A549 (cell line): Measurements from ENCODE around the gene LTBP3. TPM values are rescaled to one million over a fixed set of nuclear protein-coding genes. Genes with fewer than 3 reads are reported as not detected.

Experiments
- ATAC-seq, 2 experiments: fragments of 200-7000 bp in 1 of 2; fragments of >200 bp in 1 of 2; cut with Nextera tagmentation in 1 of 2; cut with Tn5 transposase in 1 of 2; 3 replicates each; pipeline versions ENCODE4 v1.8.0 to v1.9.1; 2018 to 2020; ENCODE audit warnings: mild to moderate bottlenecking in 1 of 2, moderate library complexity in 1 of 2
- CTCF ChIA-PET: fragments of 300-600 bp; sonication (Branson Sonifier 250); formaldehyde crosslinking; extraction: SDS; loops from one replicate; lab custom pipeline; 2021; ENCODE audit warnings: antibody characterized with exemption, inconsistent platforms; lab: Yijun Ruan, JAX
- POLR2A ChIA-PET: fragments of 350-600 bp; formaldehyde crosslinking; extraction: SDS; loops from one replicate; lab custom pipeline; 2021; ENCODE audit warnings: antibody characterized with exemption, inconsistent platforms; lab: Yijun Ruan, JAX
- DNase-seq, 2 experiments: peaks; one replicate each; pipeline versions ENCODE4 v3.0.0 to v3.0.0-alpha.2; 2011 to 2016; ENCODE audit warnings: low read depth in 1 of 2, low spot score in 1 of 2
- FAIRE-seq: peaks from 2 replicates; lab custom pipeline; 2011; peaks lifted over from hg19 to GRCh38; lab: Jason Lieb, UNC
- H3K27ac ChIP-seq, 2 experiments: fragments of >200 bp; sonication (Bioruptor Twin); formaldehyde crosslinking; 3 replicates each; pipeline ENCODE4 v1.5.1; 2016 to 2017
- H3K4me1 ChIP-seq: fragments of >200 bp; sonication (Bioruptor Twin); formaldehyde crosslinking; 3 replicates; pipeline ENCODE4 v1.6.1; 2016
- H3K4me2 ChIP-seq: fragments of >200 bp; sonication (Bioruptor Twin); formaldehyde crosslinking; 3 replicates; pipeline ENCODE4 v1.6.1; 2016
- H3K4me3 ChIP-seq: fragments of >200 bp; sonication (Bioruptor Twin); formaldehyde crosslinking; 3 replicates; pipeline ENCODE4 v1.5.1; 2016
- H3K9me3 ChIP-seq: fragments of >200 bp; sonication (Bioruptor Twin); formaldehyde crosslinking; 3 replicates; pipeline ENCODE4 v1.6.1; 2016
- ATOH8 ChIP-seq: fragments of 250-450 bp; sonication (Bioruptor Pico); IDR thresholded peaks from 2 replicates; pipeline ENCODE4 v1.5.0; 2020; ENCODE audit warnings: low read depth, mild to moderate bottlenecking, moderate library complexity
- BHLHE40 ChIP-seq: IDR thresholded peaks from 2 replicates; pipeline ENCODE4 v1.6.1; 2012; ENCODE audit warnings: low read depth, low read length, inconsistent platforms
- CEBPB ChIP-seq, 2 experiments: fragments of >200 bp in 1 of 2; sonication (Bioruptor Twin) in 1 of 2; formaldehyde crosslinking in 1 of 2; IDR thresholded peaks; 2 replicates each; pipeline ENCODE4 v1.6.1; 2012 to 2016
- ESRRA ChIP-seq: fragments of 150-350 bp; IDR thresholded peaks from 2 replicates; pipeline ENCODE4 v1.6.1; 2014; ENCODE audit warnings: mild to moderate bottlenecking, low read length, borderline replicate concordance
- FOSB ChIP-seq: fragments of 250-450 bp; sonication (Bioruptor Pico); IDR thresholded peaks from 2 replicates; pipeline ENCODE4 v1.5.0; 2020; ENCODE audit warnings: mild to moderate bottlenecking, moderate library complexity
- FOXS1 ChIP-seq: fragments of 250-450 bp; sonication (Bioruptor Pico); IDR thresholded peaks from 2 replicates; pipeline ENCODE4 v1.5.0; 2020; ENCODE audit warnings: mild to moderate bottlenecking, moderate library complexity
- HES2 ChIP-seq: fragments of >200 bp; sonication (Bioruptor Twin); formaldehyde crosslinking; IDR thresholded peaks from 2 replicates; pipeline ENCODE4 v1.6.1; 2016
- HEYL ChIP-seq: fragments of 250-450 bp; sonication (Bioruptor Pico); IDR thresholded peaks from 2 replicates; pipeline ENCODE4 v1.8.0; 2021; ENCODE audit warnings: mild to moderate bottlenecking, moderate library complexity
- HMGXB4 ChIP-seq: fragments of 250-450 bp; sonication (Bioruptor Pico); IDR thresholded peaks from 2 replicates; pipeline ENCODE4 v1.5.0; 2021; ENCODE audit warnings: mild to moderate bottlenecking, moderate library complexity, borderline replicate concordance
- HOXA7 ChIP-seq: fragments of 250-450 bp; sonication (Bioruptor Pico); IDR thresholded peaks from 2 replicates; pipeline ENCODE4 v1.5.0; 2020; ENCODE audit warnings: mild to moderate bottlenecking, moderate library complexity
- KDM1A ChIP-seq: fragments of 200-600 bp; sonication (generic); IDR thresholded peaks from 2 replicates; pipeline ENCODE4 v1.6.1; 2016; ENCODE audit warnings: low read depth, mild to moderate bottlenecking
- KDM5A ChIP-seq: fragments of 200-600 bp; sonication (generic); IDR thresholded peaks from 2 replicates; pipeline ENCODE4 v1.6.1; 2016; ENCODE audit warnings: antibody characterized with exemption, mild to moderate bottlenecking
- MAFK ChIP-seq: fragments of 450-650 bp; IDR thresholded peaks from 2 replicates; pipeline ENCODE4 v1.6.1; 2014; ENCODE audit not compliant: partially characterized antibody
- MAX ChIP-seq: IDR thresholded peaks from 2 replicates; pipeline ENCODE4 v1.6.1; 2012
- NPAS2 ChIP-seq: fragments of 250-450 bp; sonication (Bioruptor Pico); IDR thresholded peaks from 2 replicates; pipeline ENCODE4 v1.8.0; 2022; ENCODE audit warnings: mild to moderate bottlenecking, moderate library complexity, borderline replicate concordance
- POLR2A ChIP-seq: IDR thresholded peaks from 2 replicates; pipeline ENCODE4 v1.6.1; 2012; ENCODE audit warnings: mild to moderate bottlenecking, low read length
- POLR2AphosphoS2 ChIP-seq: conservative IDR thresholded peaks from 2 replicates; pipeline ENCODE4 v1.6.1; 2012; ENCODE audit warnings: low read length, improper control_type of control experiment, inconsistent platforms
- RARB ChIP-seq: fragments of 250-450 bp; sonication (Bioruptor Pico); IDR thresholded peaks from 2 replicates; pipeline ENCODE4 v1.8.0; 2021; ENCODE audit warnings: mild to moderate bottlenecking, moderate library complexity
- REST ChIP-seq: fragments of 200-600 bp; sonication (generic); IDR thresholded peaks from 2 replicates; pipeline ENCODE4 v1.6.1; 2016; ENCODE audit warnings: antibody characterized with exemption, mild to moderate bottlenecking, moderate library complexity
- RFX5 ChIP-seq: fragments of 450-650 bp; IDR thresholded peaks from 2 replicates; pipeline ENCODE4 v1.7.1; 2014; ENCODE audit warnings: antibody characterized with exemption, mild to moderate bottlenecking, moderate library complexity
- ZC3H11A ChIP-seq: fragments of 450-650 bp; IDR thresholded peaks from 2 replicates; pipeline ENCODE4 v1.6.1; 2014; ENCODE audit warnings: antibody characterized with exemption, mild to moderate bottlenecking
- WGBS: methylation state at CpG from one replicate; pipeline ENCODE4 v1.1.6; 2017; ENCODE audit errors: missing lambda C conversion rate; 5-methylcytosine and 5-hydroxymethylcytosine counted together
- polyA plus RNA-seq, 4 experiments: library from polyadenylated mRNA; depleted of rRNA in 3 of 4; stranded (reverse); fragments of >200 nt; fragmentation: RNase III in 1 of 4; extraction: RNeasy Plus Mini Kit Qiagen cat#74134 plus additional on column Dnase treatment in 1 of 4; gene quantifications; 2 replicates in 3 of 4; 3 replicates in 1 of 4; pipeline ENCODE4 v1.2.3, GENCODE V29; 2011 to 2017

The LTBP3 gene
- polyA plus RNA-seq, 2 of the 4 experiments (the other 2 are of a cell fraction): 28.6 to 123 TPM

- TF ChIP-seq KDM5A: no peak
Observed at GRCh38 chr11:65501472-65502273, 56.5 kb downstream of the LTBP3 start (continued).

- Histone ChIP-seq H3K9me3 (no peaks in the 10 kb centered on the region), H3K27ac (peak overlapping the region; percentile 98 to 100), H3K4me2 (peak overlapping the region; percentile 84), H3K4me3 (peak overlapping the region; percentile 90), H3K4me1 (peaks cover 19% of the 10 kb centered on the region)
- no peak for FAIRE-seq
- CTCF ChIA-PET: interaction anchor here (2.6 to 30.0 kb wide), 3 partner anchors 8 to 32 kb away, joined by 8 to 947 read pairs (median 39); no protein-coding TSS in a partner anchor
- WGBS: 0% methylated on average over 2 of the region's 2 CpGs
- DNase-seq: no peak
- ATAC-seq: no peak
- TF ChIP-seq RARB (CRISPR knock-in tag) (0 out of 2 replicates have a peak, but pooled peaks have one; percentile 12), FOSB (CRISPR knock-in tag) (peak; percentile 95), ATOH8 (CRISPR knock-in tag) (no peak; the same call in 1 of the 2 replicates), HOXA7 (CRISPR knock-in tag) (peak; percentile 97), HMGXB4 (peak; percentile 78; the same call in 1 of the 2 replicates), RFX5 (no peak)
- POLR2A ChIA-PET: interaction anchor here (13.6 to 26.7 kb wide), 4 partner anchors 11 to 79 kb away, joined by 402 to 1006 read pairs (median 626); partner anchors contain the start of gene NEAT1
Observed at GRCh38 chr11:65501186-65501471, 57.0 kb downstream of the LTBP3 start.

GRCh38 chr11:65500387-65501185, 57.6 kb downstream of the LTBP3 start:
- H3K9me3 ChIP-seq: no peaks in the 10 kb centered on the region
- under 1% methylated on average over 20 of the region's 20 CpGs for WGBS
- peaks cover 24% of the 10 kb centered on the region for H3K4me1 ChIP-seq
- CTCF ChIA-PET: interaction anchor here (0.8 to 30.0 kb wide), 6 partner anchors 9 to 118 kb away, joined by 3 to 947 read pairs (median 16); partner anchors contain the start of gene SLC25A45
- FAIRE-seq: no peak
- H3K4me2 ChIP-seq: peak overlapping the region; percentile 84
- peak overlapping the region; percentile 98 to 100 for H3K27ac ChIP-seq
- ATAC-seq: no peak
- peak overlapping the region; percentile 90 for H3K4me3 ChIP-seq
- POLR2A ChIA-PET: interaction anchor here (0.7 to 26.7 kb wide), 13 partner anchors 7 to 117 kb away, joined by 3 to 1006 read pairs (median 7); partner anchors contain the start of genes FAM89B, NEAT1 and PCNX3
- DNase-seq: peak in 1 of 2 experiments; percentile 69
- TF ChIP-seq ESRRA (no peak), BHLHE40 (no peak), MAFK (no peak), HMGXB4 (no peak; the same call in 1 of the 2 replicates), HES2 (no peak), KDM1A (no peak), NPAS2 (CRISPR knock-in tag) (no peak), POLR2A (peak; percentile 82), HEYL (CRISPR knock-in tag) (no peak), ATOH8 (CRISPR knock-in tag) (peak; percentile 74; the same call in 1 of the 2 replicates), CEBPB (IDR thresholded peaks at IDR 0.05) (no peak), ZC3H11A (no peak), POLR2AphosphoS2 (peak; percentile 85; the same call in 1 of the 2 replicates), FOXS1 (CRISPR knock-in tag) (no peak; the same call in 1 of the 2 replicates), REST (peak; percentile 41), MAX (no peak)
